ENCODE measurements around the gene ALLC. TPM values are rescaled to one million over a fixed set of nuclear protein-coding genes. Genes with fewer than 3 reads are reported as not detected.

ALLC gene
- total and polyA plus RNA-seq, 2 experiments from 2014 or later: not detected

GRCh38 chr2:3703236-3703756 is 45.3 kb downstream of the ALLC start, which contains the start of gene DCDC2C:
Gene DCDC2C, plus strand, starts transcription at chr2:3703575. Its CDS starts 177 bp downstream, at chr2:3703752.
- no peak for TF ChIP-seq CTCF (IDR thresholded peaks at IDR 0.05; ENCODE audit: low read depth, low read length)
- H3K36me3 ChIP-seq: no peaks in the 10 kb centered on the region
- no peaks in the 10 kb centered on the region for H3K9me3 ChIP-seq (ENCODE audit: low read depth)
- no peak for DNase-seq (ENCODE audit: low read depth in 1 of 2, low spot score in 1 of 2)
- H3K27ac ChIP-seq: no peak within 1 kb of the TSS
- H3K4me3 ChIP-seq: no peak within 1 kb of the TSS
- no peaks in the 10 kb centered on the region for H3K4me1 ChIP-seq (ENCODE audit: low read depth)
- peaks cover 58% of the 10 kb centered on the region for H3K27me3 ChIP-seq

- Histone ChIP-seq H3K9me3 (ENCODE audit: low read depth) (no peaks in the 10 kb centered on the region), H3K4me1 (ENCODE audit: low read depth) (no peaks in the 10 kb centered on the region), H3K36me3 (no peaks in the 10 kb centered on the region), H3K27me3 (peaks cover 58% of the 10 kb centered on the region), H3K4me3 (no peak overlapping the region), H3K27ac (no peak overlapping the region)
- DNase-seq (ENCODE audit: low read depth in 1 of 2, low spot score in 1 of 2): no peak
- no peak for TF ChIP-seq CTCF (IDR thresholded peaks at IDR 0.05; ENCODE audit: low read depth, low read length)
Measured at GRCh38 chr2:3703757-3704355, 45.9 kb downstream of the ALLC start.

- DNase-seq (ENCODE audit: low read depth in 1 of 2, low spot score in 1 of 2): no peak
- Histone ChIP-seq H3K27me3 (peaks cover 54% of the 10 kb centered on the region), H3K4me3 (no peak overlapping the region), H3K9me3 (ENCODE audit: low read depth) (no peaks in the 10 kb centered on the region), H3K36me3 (no peaks in the 10 kb centered on the region), H3K4me1 (ENCODE audit: low read depth) (no peaks in the 10 kb centered on the region), H3K27ac (no peak overlapping the region)
- TF ChIP-seq CTCF (IDR thresholded peaks at IDR 0.05; ENCODE audit: low read depth, low read length): no peak
Measured at GRCh38 chr2:3704692-3705091, 46.7 kb downstream of the ALLC start.

- peaks cover 47% of the 10 kb centered on the region for H3K27me3 ChIP-seq
Measured at GRCh38 chr2:3705782-3706181, 47.8 kb downstream of the ALLC start.

GRCh38 chr2:3706892-3707291 is 48.9 kb downstream of the ALLC start:
- no peaks in the 10 kb centered on the region for H3K36me3 ChIP-seq
- peaks cover 36% of the 10 kb centered on the region for H3K27me3 ChIP-seq
- no peaks in the 10 kb centered on the region for H3K4me1 ChIP-seq (ENCODE audit: low read depth)
- no peak overlapping the region for H3K4me3 ChIP-seq
- H3K27ac ChIP-seq: no peak overlapping the region
- H3K9me3 ChIP-seq (ENCODE audit: low read depth): no peaks in the 10 kb centered on the region
- DNase-seq (ENCODE audit: low read depth in 1 of 2, low spot score in 1 of 2): no peak
- no peak for TF ChIP-seq CTCF (IDR thresholded peaks at IDR 0.05; ENCODE audit: low read depth, low read length)

More at GRCh38 chr2:3705782-3706181, 47.8 kb downstream of the ALLC start:
- no peak for TF ChIP-seq CTCF (IDR thresholded peaks at IDR 0.05; ENCODE audit: low read depth, low read length)
- no peaks in the 10 kb centered on the region for H3K36me3 ChIP-seq
- H3K27ac ChIP-seq: no peak overlapping the region
- DNase-seq (ENCODE audit: low read depth in 1 of 2, low spot score in 1 of 2): no peak
- H3K4me1 ChIP-seq (ENCODE audit: low read depth): no peaks in the 10 kb centered on the region
- H3K9me3 ChIP-seq (ENCODE audit: low read depth): no peaks in the 10 kb centered on the region
- no peak overlapping the region for H3K4me3 ChIP-seq

All from cardiac muscle cell (in vitro differentiated cells and primary cell).